H9 (cell line): ENCODE results near the gene HAND2. TPM values are rescaled to one million over a fixed set of nuclear protein-coding genes. Genes with fewer than 3 reads are reported as not detected.

Source experiments
- DNase-seq: peaks from one replicate; pipeline ENCODE4 v3.0.0-alpha.2; 2017
- H2AFZ ChIP-seq: one replicate; pipeline ENCODE4 v1.6.1; 2013; ENCODE audit warnings: mild to moderate bottlenecking, low read length, control low read depth, moderate library complexity
- H2AK5ac ChIP-seq: 2 replicates; pipeline ENCODE4 v1.6.1; 2013; ENCODE audit warnings: low read length, control low read depth, mixed read lengths; ENCODE audit not compliant: insufficient read length
- H2BK120ac ChIP-seq: one replicate; pipeline ENCODE4 v1.6.1; 2013; ENCODE audit warnings: low read depth, mild to moderate bottlenecking, low read length, control low read depth, inconsistent platforms; ENCODE audit not compliant: poor library complexity, severe bottlenecking
- H2BK12ac ChIP-seq: 2 replicates; pipeline ENCODE4 v1.6.1; 2013; ENCODE audit warnings: low read length, control low read depth, mixed read lengths, low read depth; ENCODE audit not compliant: insufficient read length
- H2BK15ac ChIP-seq: 2 replicates; pipeline ENCODE4 v1.6.1; 2013; ENCODE audit warnings: low read depth, low read length, control low read depth
- H2BK20ac ChIP-seq: one replicate; pipeline ENCODE4 v1.6.1; 2013; ENCODE audit warnings: low read depth, mild to moderate bottlenecking, low read length, control low read depth, inconsistent platforms; ENCODE audit not compliant: poor library complexity, severe bottlenecking
- H2BK5ac ChIP-seq: 2 replicates; pipeline ENCODE4 v1.6.1; 2013; ENCODE audit warnings: low read length, control low read depth, mixed read lengths; ENCODE audit not compliant: insufficient read length
- H3K14ac ChIP-seq: 2 replicates; pipeline ENCODE4 v1.6.1; 2013; ENCODE audit warnings: low read length, control low read depth; ENCODE audit not compliant: insufficient read depth
- H3K18ac ChIP-seq: 2 replicates; pipeline ENCODE4 v1.6.1; 2013; ENCODE audit warnings: low read depth, mild to moderate bottlenecking, mixed read lengths, low read length, control low read depth; ENCODE audit not compliant: insufficient read length
- H3K23ac ChIP-seq: 2 replicates; pipeline ENCODE4 v1.6.1; 2013; ENCODE audit warnings: low read length, control low read depth, mixed read lengths, low read depth; ENCODE audit not compliant: insufficient read length
- H3K23me2 ChIP-seq: 2 replicates; pipeline ENCODE4 v1.6.1; 2013; ENCODE audit warnings: low read depth, mild to moderate bottlenecking, mixed read lengths, low read length, control low read depth; ENCODE audit not compliant: insufficient read length, poor library complexity, severe bottlenecking
- H3K27ac ChIP-seq: 2 replicates; pipeline ENCODE4 v1.5.1; 2013; ENCODE audit warnings: low read length, control low read depth, mixed read lengths, low read depth; ENCODE audit not compliant: insufficient read length
- H3K27me3 ChIP-seq: 2 replicates; pipeline ENCODE4 v1.6.1; 2013; ENCODE audit warnings: low read length, control low read depth, inconsistent platforms; ENCODE audit not compliant: insufficient read depth
- H3K4ac ChIP-seq: 2 replicates; pipeline ENCODE4 v1.6.1; 2013; ENCODE audit warnings: low read depth, mild to moderate bottlenecking, control low read depth, inconsistent platforms, low read length, moderate library complexity
- H3K4me1 ChIP-seq: 2 replicates; pipeline ENCODE4 v1.6.1; 2013; ENCODE audit warnings: low read length, control low read depth, inconsistent platforms; ENCODE audit not compliant: insufficient read depth
- H3K4me2 ChIP-seq: 2 replicates; pipeline ENCODE4 v1.6.1; 2013; ENCODE audit warnings: low read length, control low read depth, mixed read lengths; ENCODE audit not compliant: insufficient read length, insufficient read depth
- H3K56ac ChIP-seq: 2 replicates; pipeline ENCODE4 v1.6.1; 2013; ENCODE audit warnings: low read depth, mild to moderate bottlenecking, mixed read lengths, low read length, control low read depth; ENCODE audit not compliant: insufficient read length
- H3K79me1 ChIP-seq: 2 replicates; pipeline ENCODE4 v1.6.1; 2013; ENCODE audit warnings: low read depth, mild to moderate bottlenecking, moderate library complexity, low read length, control low read depth, inconsistent platforms; ENCODE audit not compliant: insufficient read depth, poor library complexity, severe bottlenecking
- H3K79me2 ChIP-seq: 2 replicates; pipeline ENCODE4 v1.6.1; 2013; ENCODE audit warnings: low read length, control low read depth, inconsistent platforms; ENCODE audit not compliant: insufficient read depth
- H3K9ac ChIP-seq: 2 replicates; pipeline ENCODE4 v1.6.1; 2013; ENCODE audit warnings: low read length, control low read depth, mixed read lengths; ENCODE audit not compliant: insufficient read length; ENCODE audit errors: extremely low read depth
- H3K9me3 ChIP-seq: one replicate; pipeline ENCODE4 v1.6.1; 2013; ENCODE audit warnings: low read depth, low read length, inconsistent platforms; ENCODE audit not compliant: control insufficient read depth
- H3T11ph ChIP-seq: one replicate; pipeline ENCODE4 v1.6.1; 2013; ENCODE audit warnings: mild to moderate bottlenecking, low read length, control low read depth, inconsistent platforms
- H4K20me1 ChIP-seq: one replicate; pipeline ENCODE4 v1.6.1; 2013; ENCODE audit not compliant: control insufficient read depth, insufficient read length, insufficient read depth
- H4K5ac ChIP-seq: 2 replicates; pipeline ENCODE4 v1.6.1; 2013; ENCODE audit warnings: low read depth, mild to moderate bottlenecking, mixed read lengths, low read length, control low read depth; ENCODE audit not compliant: insufficient read length
- H4K8ac ChIP-seq: replicated peaks from 2 replicates; pipeline ENCODE4 v1.6.1; 2013; ENCODE audit warnings: low read length, control low read depth, mixed read lengths, low read depth; ENCODE audit not compliant: insufficient read length
- H4K91ac ChIP-seq: 2 replicates; pipeline ENCODE4 v1.6.1; 2013; ENCODE audit warnings: low read depth, mild to moderate bottlenecking, moderate library complexity, mixed read lengths, low read length, control low read depth; ENCODE audit not compliant: insufficient read length
- H3K27ac Mint-ChIP-seq, 3 experiments: 2 replicates in 2 of 3; 3 replicates in 1 of 3; pipeline ENCODE4 v1.8.0; 2020 to 2021; ENCODE audit warnings: mixed read lengths in 3 of 3, mild to moderate bottlenecking in 1 of 3, moderate library complexity in 1 of 3
- H3K27me3 Mint-ChIP-seq: 2 replicates; pipeline ENCODE4 v1.8.0; 2021; ENCODE audit warnings: low read depth, mild to moderate bottlenecking, moderate library complexity, mixed read lengths
- H3K36me3 Mint-ChIP-seq, 3 experiments: 2 replicates in 2 of 3; 3 replicates in 1 of 3; pipeline ENCODE4 v1.8.0; 2020 to 2021; ENCODE audit warnings: low read depth in 3 of 3, mixed read lengths in 3 of 3; ENCODE audit not compliant: insufficient read depth in 1 of 3
- H3K4me1 Mint-ChIP-seq, 2 experiments: 2 replicates each; pipeline ENCODE4 v1.8.0; 2020; ENCODE audit warnings: mixed read lengths in 2 of 2
- H3K4me3 Mint-ChIP-seq, 2 experiments: 2 replicates in 1 of 2; 3 replicates in 1 of 2; pipeline ENCODE4 v1.8.0; 2020 to 2021; ENCODE audit warnings: mild to moderate bottlenecking in 2 of 2, mixed read lengths in 2 of 2, moderate library complexity in 1 of 2
- H3K9me3 Mint-ChIP-seq, 2 experiments: 2 replicates in 1 of 2; 3 replicates in 1 of 2; pipeline ENCODE4 v1.8.0; 2020; ENCODE audit warnings: mild to moderate bottlenecking in 2 of 2, mixed read lengths in 2 of 2, moderate library complexity in 1 of 2
- CTCF ChIP-seq: fragments of 200-600 bp; sonication (generic); conservative IDR thresholded peaks from 3 replicates; pipeline ENCODE4 v1.8.0; 2021; ENCODE audit warnings: antibody characterized with exemption, mild to moderate bottlenecking
- WGBS: extraction: QIAGEN DNeasy Blood & Tissue Kit; methylation state at CpG from one replicate; pipeline ENCODE4 v1.1.7; 2013; ENCODE audit warnings: missing lambda C conversion rate, low lambda C conversion rate, mixed read lengths; ENCODE audit not compliant: insufficient read length; ENCODE audit errors: extremely low coverage; 5-methylcytosine and 5-hydroxymethylcytosine counted together
- total RNA-seq: library from RNA; stranded (reverse); gene quantifications from 2 replicates; pipeline ENCODE4 v1.2.1, GENCODE V29; 2021

Gene HAND2
- total RNA-seq, 1 experiment from 2014 or later, result not detected

- no peak overlapping the region for H3K18ac ChIP-seq
- H3K27me3 ChIP-seq, result no peaks in the 10 kb centered on the region
- Mint-ChIP-seq H3K9me3 (no peaks in the 10 kb centered on the region), H3K27me3 (no peaks in the 10 kb centered on the region; the same call in 1 of the 2 replicates), H3K4me3 (no peak overlapping the region), H3K27ac (no peak overlapping the region), H3K36me3 (no peaks in the 10 kb centered on the region), H3K4me1 (peaks cover 0 to 3% of the 10 kb centered on the region in 2 experiments; a peak in 1 of 4 replicates)
- H3K4me1 ChIP-seq, result no peaks in the 10 kb centered on the region
- no peaks in the 10 kb centered on the region for H4K20me1 ChIP-seq
- no peaks in the 10 kb centered on the region for H3K9me3 ChIP-seq
- H2AFZ ChIP-seq, result no peak overlapping the region
- no peak overlapping the region for H3K14ac ChIP-seq
- H2BK12ac ChIP-seq, result no peak overlapping the region
- no peak overlapping the region for H3T11ph ChIP-seq
- no peak for DNase-seq
- no peak overlapping the region for H2BK120ac ChIP-seq
- WGBS, result no CpG with 5 or more reads among the region's 3 CpGs
- H3K23me2 ChIP-seq, result no peaks in the 10 kb centered on the region
- no peaks in the 10 kb centered on the region for H3K79me1 ChIP-seq
- no peak overlapping the region for H2BK20ac ChIP-seq
- no peak overlapping the region for H3K4me2 ChIP-seq
- no peak overlapping the region for H2BK5ac ChIP-seq
- no peak overlapping the region for H4K5ac ChIP-seq
- no peak overlapping the region for H2AK5ac ChIP-seq
- H3K23ac ChIP-seq, result no peak overlapping the region
- H3K56ac ChIP-seq, result no peak overlapping the region
- H3K4ac ChIP-seq, result no peak overlapping the region
- H3K79me2 ChIP-seq, result no peaks in the 10 kb centered on the region
- no peak for TF ChIP-seq CTCF
- H4K8ac ChIP-seq, result no peak overlapping the region
- no peak overlapping the region for H3K27ac ChIP-seq
- H4K91ac ChIP-seq, result no peak overlapping the region
- H3K9ac ChIP-seq, result no peak overlapping the region
- H2BK15ac ChIP-seq, result no peak overlapping the region
Measured at GRCh38 chr4:173572493-173573129, 42.6 kb upstream of the HAND2 start.
